CD4-positive, alpha-beta T cell (primary cell): ENCODE measurements around the gene ADAM30. TPM values are rescaled to one million over a fixed set of nuclear protein-coding genes. Genes with fewer than 3 reads are reported as not detected.

Source experiments
- ATAC-seq: fragments of 200-7000 bp; cut with Tn5 transposase; one replicate; pipeline ENCODE4 v1.10.0; 2022; ENCODE audit warnings: mild to moderate bottlenecking; ENCODE audit not compliant: poor library complexity
- CTCF ChIA-PET: fragments of 350-600 bp; sonication (Branson Sonifier 250); formaldehyde crosslinking; loops from one replicate; lab custom pipeline; 2021; ENCODE audit warnings: antibody characterized with exemption, inconsistent platforms; lab: Charles Lee
- POLR2A ChIA-PET: fragments of 350-600 bp; sonication (Branson Sonifier 250); formaldehyde crosslinking; loops from one replicate; lab custom pipeline; 2021; ENCODE audit warnings: antibody characterized with exemption, inconsistent platforms; lab: Charles Lee
- DNase-seq, 14 experiments: peaks; one replicate each; pipeline ENCODE4 v3.0.0-alpha.2; 2013 to 2020; ENCODE audit warnings: mixed read lengths in 2 of 14
- H3K27ac ChIP-seq, 2 donors: one replicate each; pipeline versions ENCODE4 v1.5.1 to v1.7.0; 2013; ENCODE audit warnings: low read length in 2 of 2, low read depth in 1 of 2, mild to moderate bottlenecking in 1 of 2
- H3K27me3 ChIP-seq, 2 experiments: 1 replicate in 1 of 2; 2 replicates in 1 of 2; pipeline versions ENCODE4 v1.6.1 to v1.7.0; 2013; ENCODE audit warnings: low read length in 2 of 2, control low read depth in 1 of 2, mild to moderate bottlenecking in 1 of 2, moderate library complexity in 1 of 2; ENCODE audit not compliant: insufficient read depth in 2 of 2, control insufficient read depth in 1 of 2
- H3K36me3 ChIP-seq: one replicate; pipeline ENCODE4 v1.6.1; 2013; ENCODE audit warnings: low read length, control low read depth; ENCODE audit not compliant: insufficient read depth
- H3K4me1 ChIP-seq: one replicate; pipeline ENCODE4 v1.6.1; 2013; ENCODE audit warnings: low read length, control low read depth; ENCODE audit not compliant: insufficient read depth
- H3K4me3 ChIP-seq: one replicate; pipeline ENCODE4 v1.5.1; 2013; ENCODE audit warnings: mild to moderate bottlenecking, low read length, moderate library complexity
- H3K9me3 ChIP-seq, 2 experiments: 1 replicate in 1 of 2; 2 replicates in 1 of 2; pipeline versions ENCODE4 v1.6.1 to v1.7.0; 2013; ENCODE audit warnings: low read length in 2 of 2, mild to moderate bottlenecking in 2 of 2, control low read depth in 1 of 2, moderate library complexity in 1 of 2; ENCODE audit not compliant: control insufficient read depth in 1 of 2, insufficient read depth in 1 of 2
- H3K27ac Mint-ChIP-seq: one replicate; pipeline ENCODE4 v1.8.0; 2020; ENCODE audit warnings: mixed read lengths
- H3K27me3 Mint-ChIP-seq: one replicate; pipeline ENCODE4 v1.8.0; 2021; ENCODE audit warnings: mixed read lengths
- H3K36me3 Mint-ChIP-seq: one replicate; pipeline ENCODE4 v1.8.0; 2021; ENCODE audit warnings: low read depth, mixed read lengths
- H3K4me1 Mint-ChIP-seq: one replicate; pipeline ENCODE4 v1.8.0; 2021; ENCODE audit warnings: low read depth, mixed read lengths
- H3K4me3 Mint-ChIP-seq: one replicate; pipeline ENCODE4 v1.8.0; 2020; ENCODE audit warnings: mild to moderate bottlenecking, mixed read lengths
- H3K9me3 Mint-ChIP-seq: one replicate; pipeline ENCODE4 v1.8.0; 2020; ENCODE audit warnings: mixed read lengths
- CTCF ChIP-seq: fragments of 200-600 bp; IDR thresholded peaks from one replicate; pipeline ENCODE4 v1.8.0; 2022; ENCODE audit warnings: antibody characterized with exemption, mild to moderate bottlenecking
- intact Hi-C, 2 experiments: fragments of 100-400 bp; cut with DNase I in 1 of 2; cut with micrococcal nuclease in 1 of 2; formaldehyde crosslinking; loops; one replicate each; pipeline versions ENCODE4 v1.15.1 to v1.9.0; 2023 to 2025; cut with DNase I, micrococcal nuclease
- total RNA-seq, 174 experiments: library from RNA in 2 of 174; stranded (reverse) in 2 of 174; gene quantifications; one replicate each; pipeline ENCODE4 v1.2.3 and lab custom pipeline; 2021 to 2026

ADAM30 gene
- total RNA-seq, 2 experiments from 2014 or later, result not detected

GRCh38 chr1:119915517-119915916 lies 19.2 kb upstream of the ADAM30 start:
- CTCF ChIA-PET, result no interaction called here
- Histone ChIP-seq H3K4me1 (no peaks in the 10 kb centered on the region), H3K9me3 (no peaks in the 10 kb centered on the region), H3K4me3 (no peak overlapping the region), H3K36me3 (peaks cover 65% of the 10 kb centered on the region), H3K27me3 (no peaks in the 10 kb centered on the region), H3K27ac (no peak overlapping the region)
- no peak overlapping the region for H3K4me3 Mint-ChIP-seq
- H3K9me3 Mint-ChIP-seq, result no peaks in the 10 kb centered on the region
- DNase-seq (no peak), ATAC-seq (no peak)
- POLR2A ChIA-PET, result no interaction called here
- no peak for TF ChIP-seq CTCF
- H3K27ac Mint-ChIP-seq, result no peak overlapping the region
- H3K36me3 Mint-ChIP-seq, result peaks cover 84% of the 10 kb centered on the region
- H3K27me3 Mint-ChIP-seq, result no peaks in the 10 kb centered on the region
- intact Hi-C loops, result no loop called here
- no peaks in the 10 kb centered on the region for H3K4me1 Mint-ChIP-seq

- POLR2A ChIA-PET, result no interaction called here
- no peak for TF ChIP-seq CTCF
- H3K36me3 Mint-ChIP-seq, result peaks cover 69% of the 10 kb centered on the region
- CTCF ChIA-PET, result no interaction called here
- ATAC-seq, result no peak
- Histone ChIP-seq H3K27ac (no peak overlapping the region), H3K4me3 (no peak overlapping the region), H3K9me3 (no peaks in the 10 kb centered on the region), H3K36me3 (peaks cover 52% of the 10 kb centered on the region), H3K4me1 (no peaks in the 10 kb centered on the region), H3K27me3 (no peaks in the 10 kb centered on the region)
- H3K27me3 Mint-ChIP-seq, result no peaks in the 10 kb centered on the region
- DNase-seq, result no peak
- no peak overlapping the region for H3K4me3 Mint-ChIP-seq
- no peaks in the 10 kb centered on the region for H3K9me3 Mint-ChIP-seq
- H3K4me1 Mint-ChIP-seq, result no peaks in the 10 kb centered on the region
- intact Hi-C loops, result no loop called here
- H3K27ac Mint-ChIP-seq, result no peak overlapping the region
These were observed 17.8 kb upstream of the ADAM30 start for GRCh38 chr1:119914071-119914470.

DNA sequence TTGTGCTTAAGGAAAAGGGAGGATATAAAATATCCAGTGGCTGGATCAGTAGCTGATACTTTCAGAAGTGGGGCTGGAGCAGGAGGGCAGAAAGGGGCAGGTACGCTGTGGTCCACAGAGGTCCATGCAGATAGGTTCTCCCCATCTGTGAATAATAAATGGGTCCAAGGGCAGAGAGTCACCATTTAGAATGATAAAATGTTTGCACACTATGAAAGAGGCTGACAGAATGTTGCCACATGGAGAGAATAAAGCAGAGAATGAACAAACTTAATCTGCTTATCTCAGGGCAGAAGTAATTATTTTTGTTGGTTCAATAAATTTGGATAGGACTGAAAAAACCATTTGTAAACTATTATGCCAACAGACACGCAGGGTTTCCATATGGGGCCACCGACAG lies 16.6 kb upstream of the ADAM30 start:
- H3K27me3 ChIP-seq, result no peaks in the 10 kb centered on the region
- no peak overlapping the region for H3K4me3 Mint-ChIP-seq
- no peaks in the 10 kb centered on the region for H3K9me3 ChIP-seq
- DNase-seq (no peak), ATAC-seq (no peak)
- H3K27me3 Mint-ChIP-seq, result no peaks in the 10 kb centered on the region
- CTCF ChIA-PET, result no interaction called here
- POLR2A ChIA-PET, result no interaction called here
- no peak overlapping the region for H3K27ac ChIP-seq
- H3K4me1 Mint-ChIP-seq, result no peaks in the 10 kb centered on the region
- no peak overlapping the region for H3K27ac Mint-ChIP-seq
- peaks cover 58% of the 10 kb centered on the region for H3K36me3 Mint-ChIP-seq
- no peak for TF ChIP-seq CTCF
- H3K9me3 Mint-ChIP-seq, result no peaks in the 10 kb centered on the region
- intact Hi-C loops, result no loop called here
- peaks cover 41% of the 10 kb centered on the region for H3K36me3 ChIP-seq
- H3K4me3 ChIP-seq, result no peak overlapping the region
- no peaks in the 10 kb centered on the region for H3K4me1 ChIP-seq
